ENCODE results near the gene ALG1.
A peak's percentile ranks its signal among the peaks of the same experiment; 100 is the strongest.
"Not testable (repeated sequence)": the region's sequence is repeated elsewhere in the genome, so short reads cannot be mapped to it uniquely, and the experiment has no call there.

ALG1 gene

DNA sequence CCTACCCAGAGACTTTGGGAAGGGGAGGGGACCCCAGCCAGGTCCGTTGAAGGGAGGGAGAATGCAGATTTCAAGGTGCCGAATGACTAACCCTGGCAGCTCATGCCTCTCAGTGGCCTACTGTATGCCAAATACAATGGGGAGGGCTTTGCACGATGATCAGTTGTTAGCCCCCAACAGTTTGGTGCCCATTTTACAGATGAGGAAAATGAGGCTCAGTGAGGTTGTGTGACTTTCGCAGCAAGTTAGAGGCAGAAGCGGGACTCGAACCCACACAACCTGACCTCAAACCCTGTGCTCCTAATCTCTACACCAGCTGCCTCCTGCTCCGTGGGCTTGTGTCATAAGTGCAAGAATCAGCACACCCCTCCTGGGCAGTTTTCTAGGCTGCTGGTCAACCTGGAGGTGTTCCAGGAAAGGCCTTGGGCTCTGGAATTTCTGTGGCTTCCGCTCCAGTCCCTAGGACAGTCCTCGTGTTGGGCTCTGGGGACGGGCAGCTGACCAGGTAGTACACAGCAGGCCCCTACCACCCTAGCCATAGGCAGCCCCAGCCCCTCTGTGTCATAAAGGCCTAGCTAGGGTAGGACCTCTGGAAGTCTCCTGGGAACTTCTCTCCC is 26.0 kb upstream of the ALG1 start:
- DNase-seq (ENCODE audit: low read depth): no peak

DNA sequence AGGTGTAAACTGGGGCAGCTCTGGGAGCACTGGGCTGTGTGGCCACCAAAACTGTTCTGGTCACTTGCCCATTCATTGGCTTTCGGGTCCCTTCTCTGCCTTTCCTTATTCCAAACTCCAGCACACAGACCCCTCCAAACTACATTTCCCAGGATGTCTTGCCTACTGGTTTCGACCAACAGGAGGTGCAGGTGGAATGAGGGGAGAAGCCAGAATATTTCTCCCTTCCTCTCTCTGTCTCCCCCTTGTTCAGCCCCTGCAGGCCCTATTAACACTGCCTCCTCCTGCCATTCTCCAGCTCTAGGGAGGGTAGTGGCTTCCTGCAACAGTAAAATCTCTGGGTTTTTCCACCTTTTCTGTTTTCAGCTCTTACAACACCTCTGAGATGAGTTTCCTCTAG is 24.7 kb upstream of the ALG1 start:
- DNase-seq (ENCODE audit: low read depth): no peak

DNA sequence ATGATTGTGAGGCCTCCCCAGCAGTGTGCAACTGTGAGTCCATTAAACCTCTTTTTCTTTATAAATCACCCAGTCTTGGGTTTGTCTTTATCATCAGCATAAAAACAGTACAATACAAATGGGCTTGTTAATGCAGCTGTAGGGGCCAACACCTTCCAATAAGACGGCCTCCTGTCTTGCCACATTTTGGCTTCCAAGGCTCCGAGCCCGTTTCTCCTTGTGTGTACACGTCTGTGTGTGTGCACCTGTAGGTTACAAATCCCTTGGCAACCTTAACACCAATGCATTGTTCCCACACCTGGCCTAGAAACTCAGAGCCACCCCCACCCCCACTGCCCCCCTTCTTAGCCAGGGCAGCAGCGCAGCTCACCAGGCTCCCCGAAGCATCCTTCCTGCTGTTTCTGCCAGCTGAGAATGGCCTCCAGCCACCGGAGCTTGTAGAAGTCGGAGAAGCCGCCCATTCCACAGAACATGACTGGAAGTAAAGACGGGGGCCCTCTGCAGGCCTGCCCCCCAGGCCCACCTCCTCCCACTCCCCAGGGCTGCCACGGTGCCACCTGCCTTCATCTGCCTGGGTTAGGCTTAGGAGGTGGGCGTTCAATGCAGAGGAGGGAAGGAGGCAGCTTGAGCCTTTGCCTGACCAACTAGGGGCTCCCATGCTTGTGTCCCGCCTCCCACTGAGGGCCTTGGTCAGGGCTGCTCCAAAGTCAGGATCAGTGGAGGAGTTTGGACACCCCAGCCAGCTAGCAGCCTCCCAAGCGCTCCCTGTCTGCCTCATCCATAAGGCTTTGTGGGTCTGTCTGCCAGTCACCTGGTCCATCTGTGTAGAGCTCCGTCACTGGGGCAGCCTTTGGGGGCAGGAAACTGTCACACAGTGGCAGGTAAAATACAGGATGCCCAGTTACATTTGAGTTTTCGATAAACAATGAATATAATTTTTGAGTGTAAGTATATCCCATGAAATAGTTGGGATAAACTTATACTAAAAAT is 16.5 kb upstream of the ALG1 start:
- DNase-seq (ENCODE audit: low read depth): no peak

DNA sequence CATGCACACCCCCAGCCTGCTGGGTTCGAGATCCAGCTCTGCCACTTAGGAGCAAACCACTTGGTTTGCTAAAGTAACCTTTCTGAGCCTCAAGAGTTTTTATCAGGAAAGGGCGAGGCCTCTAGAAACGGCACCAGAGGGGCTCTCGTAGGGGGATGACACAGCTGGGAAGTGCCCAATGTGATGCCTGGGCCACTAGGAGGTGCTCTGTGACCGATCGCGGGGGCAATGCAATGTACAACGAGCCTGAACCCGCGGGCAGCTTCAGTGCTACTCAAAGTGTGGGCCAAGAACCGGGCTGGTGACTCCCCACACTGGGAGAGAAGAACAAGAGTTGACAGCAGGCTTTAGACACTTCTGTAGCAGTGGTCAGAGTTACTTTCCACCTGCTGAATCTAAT is 15.3 kb upstream of the ALG1 start:
- DNase-seq (ENCODE audit: low read depth): peak; percentile 4

DNA sequence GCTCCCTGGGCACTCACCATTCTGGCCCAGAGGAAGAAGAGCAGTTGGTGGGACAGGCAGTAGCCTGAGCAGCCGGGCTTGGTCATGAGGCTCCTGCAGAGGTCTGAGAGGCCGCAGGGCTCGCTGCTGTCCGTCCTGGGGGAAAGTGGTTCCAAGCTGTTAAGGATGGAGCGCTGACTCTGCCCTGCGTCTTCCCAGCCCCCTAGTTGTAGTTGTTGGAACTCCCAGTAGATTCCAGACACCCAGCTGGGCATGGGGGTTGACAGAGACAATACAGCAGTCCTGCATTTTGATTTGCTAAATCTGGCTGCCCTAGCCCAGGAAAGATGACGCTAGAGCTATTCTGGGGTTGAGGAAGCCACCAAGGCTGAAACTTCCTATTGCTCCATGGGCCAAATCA is 13.2 kb upstream of the ALG1 start:
- DNase-seq (ENCODE audit: low read depth): no peak

DNA sequence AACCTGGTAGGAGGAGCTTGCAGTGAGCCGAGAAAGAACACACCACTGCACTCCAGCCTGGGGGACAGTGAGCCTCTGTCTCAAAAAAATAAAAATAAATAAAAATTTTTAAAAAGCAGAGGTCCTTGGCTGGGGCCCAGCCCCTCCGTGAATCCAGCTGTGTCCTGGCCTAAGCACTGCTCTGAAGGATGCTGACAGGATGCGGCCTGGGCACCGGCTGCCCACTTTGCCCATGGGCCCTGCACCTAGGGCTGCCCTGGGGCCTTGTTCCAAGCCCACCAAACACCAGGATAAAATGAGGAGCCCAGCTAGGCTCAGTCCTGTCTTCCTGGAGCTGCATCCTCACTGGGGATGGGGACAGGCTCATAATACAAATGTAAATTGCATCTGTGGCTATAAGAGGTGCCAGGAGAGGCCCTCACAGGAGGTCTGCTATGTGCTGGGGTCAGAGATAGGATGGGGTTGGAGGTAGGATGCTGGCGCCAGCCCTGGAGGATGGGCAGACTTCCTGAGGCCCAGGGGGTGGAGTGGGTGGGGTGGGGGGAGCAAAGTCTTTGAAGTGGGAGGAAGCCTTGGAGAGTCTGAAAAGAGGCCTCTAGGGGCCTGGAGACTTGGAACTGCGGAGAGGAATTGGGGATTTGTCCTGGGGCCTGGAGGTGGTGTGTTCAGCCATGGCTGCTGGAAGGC is 12.1 kb upstream of the ALG1 start:
- no peak for DNase-seq (ENCODE audit: low read depth)

DNA sequence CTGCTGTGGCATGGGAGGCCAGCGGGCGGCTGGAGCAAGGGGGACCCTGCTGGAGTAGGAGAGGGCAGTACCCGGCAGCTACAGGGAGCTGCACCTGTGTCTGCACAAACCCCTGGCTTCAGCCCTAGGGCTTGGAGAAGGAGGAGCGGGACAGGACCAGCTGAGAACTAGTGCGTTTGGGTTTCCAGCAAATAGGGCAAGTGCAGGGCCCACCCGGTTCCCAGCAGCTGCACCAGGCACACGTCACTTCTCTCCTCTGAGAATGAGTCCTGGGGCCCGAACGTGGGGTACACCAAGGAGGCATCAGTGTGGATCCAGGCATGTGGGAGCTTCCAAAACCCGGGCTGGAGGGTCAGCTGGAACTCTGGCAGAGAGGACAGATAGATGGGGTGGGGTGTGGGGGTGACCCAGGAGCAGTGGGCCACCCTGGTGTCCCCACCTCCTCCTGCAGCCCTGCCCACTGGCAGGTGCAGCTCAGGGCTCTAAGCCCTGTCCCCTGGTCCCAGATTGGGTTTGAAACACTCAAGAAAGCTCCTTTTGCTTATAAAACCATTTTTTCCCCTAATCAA is 11.5 kb upstream of the ALG1 start:
- no peak for DNase-seq (ENCODE audit: low read depth)

DNA sequence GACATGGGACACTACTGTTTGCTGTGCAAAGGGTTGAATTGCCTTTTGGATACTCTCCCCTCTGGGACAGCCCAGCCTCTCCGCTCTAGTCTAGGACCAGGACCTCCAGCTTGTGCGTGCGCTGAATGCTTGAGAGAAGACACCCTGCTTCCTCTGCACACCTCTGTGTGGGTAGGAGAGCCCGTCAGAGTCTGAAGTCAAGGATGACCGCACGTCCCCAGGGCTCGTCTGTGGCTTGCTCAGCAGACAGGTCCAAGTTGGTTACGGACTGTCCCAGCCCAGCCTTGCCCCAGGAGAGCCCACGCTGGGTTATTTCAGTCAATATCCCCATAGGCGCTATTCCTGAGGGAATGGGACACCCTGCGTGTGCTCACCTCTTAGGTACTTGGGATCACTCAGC is 9.6 kb upstream of the ALG1 start:
- no peak for DNase-seq (ENCODE audit: low read depth)

DNA sequence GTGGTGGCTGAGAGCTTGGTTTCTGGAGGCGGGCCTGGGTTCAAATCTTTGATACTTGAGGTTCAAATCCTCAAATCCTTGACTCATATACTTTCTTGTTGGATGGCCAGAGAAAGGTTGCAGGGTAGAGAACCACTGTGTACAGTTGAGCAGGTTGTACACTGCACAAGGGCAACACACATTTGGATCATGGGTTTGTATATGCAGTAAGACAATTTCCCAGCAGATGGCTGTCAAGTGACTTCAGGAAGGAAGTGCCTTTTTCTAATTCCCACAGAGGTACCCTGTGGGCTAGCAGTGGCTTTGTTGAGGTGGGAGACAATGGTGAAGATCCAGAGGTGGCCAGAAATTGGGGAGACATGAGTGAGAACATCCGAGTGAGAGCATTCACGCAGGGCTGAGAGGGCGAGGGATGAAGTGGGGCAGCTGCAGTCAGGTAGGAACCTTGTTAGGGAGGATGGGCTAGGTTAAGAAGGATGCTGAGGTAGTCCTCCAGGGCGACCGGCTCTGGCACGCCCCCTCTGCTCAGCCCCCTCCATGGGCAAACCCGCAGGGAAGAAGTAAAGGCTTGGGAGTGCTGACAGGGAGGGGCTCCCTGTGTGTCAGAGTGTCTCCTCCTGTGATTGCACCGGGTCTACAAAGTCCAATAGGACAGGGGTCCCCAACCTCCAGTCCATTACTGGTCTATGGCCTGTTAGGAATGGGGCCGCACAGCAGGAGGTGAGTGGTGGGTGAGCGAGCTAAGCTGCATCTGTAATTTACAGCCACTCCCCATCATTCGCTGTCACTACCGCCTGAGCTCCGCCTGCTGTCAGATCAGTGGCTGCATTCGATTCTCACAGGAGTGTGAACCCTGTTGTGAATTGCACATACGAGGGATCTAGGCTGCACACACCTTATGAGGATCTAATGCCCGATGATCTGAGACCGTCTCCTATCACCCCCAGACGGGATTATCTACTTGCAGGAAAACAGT is 8.6 kb upstream of the ALG1 start:
- DNase-seq (ENCODE audit: low read depth): no peak

DNA sequence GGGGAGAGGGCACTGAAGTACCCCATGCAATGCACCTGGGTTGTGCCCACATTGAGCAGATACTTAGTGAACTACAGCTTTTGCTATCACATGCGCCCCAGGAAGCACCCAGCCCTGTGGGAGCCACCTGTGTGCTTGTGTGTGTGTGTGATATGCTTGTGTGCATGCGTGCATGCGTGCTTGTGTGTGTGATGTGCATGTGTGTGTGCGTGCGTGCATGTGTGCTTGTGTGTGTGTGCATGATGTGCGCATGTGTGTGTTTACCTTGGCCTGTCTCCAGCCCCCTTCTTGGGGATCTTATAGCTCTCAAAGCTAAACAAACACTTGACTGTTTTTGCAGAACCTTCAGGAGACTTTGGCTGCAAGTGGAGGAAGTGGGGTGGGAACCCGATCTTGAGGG is 6.7 kb upstream of the ALG1 start:
- no peak for DNase-seq (ENCODE audit: low read depth)

DNA sequence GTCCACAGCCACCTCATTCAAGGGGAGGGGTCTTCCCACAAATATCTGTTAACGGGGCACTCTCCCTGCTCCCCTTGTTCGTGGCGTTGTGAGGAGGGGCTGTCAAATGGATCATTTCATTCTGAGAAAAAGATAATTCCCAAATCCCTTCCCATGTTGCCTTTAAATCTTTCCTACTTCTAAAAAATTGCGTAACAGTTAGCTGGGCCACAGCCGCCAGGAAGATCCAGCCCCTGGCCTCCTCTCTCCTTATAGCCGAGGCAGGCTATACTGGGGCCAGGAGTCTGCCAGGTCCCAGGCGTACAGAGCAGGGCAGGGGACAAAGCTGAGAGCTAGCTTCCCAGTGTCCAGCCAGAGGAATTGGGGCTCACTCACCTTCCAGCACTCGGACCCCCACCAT is 6.3 kb upstream of the ALG1 start:
- DNase-seq (ENCODE audit: low read depth): no peak

DNA sequence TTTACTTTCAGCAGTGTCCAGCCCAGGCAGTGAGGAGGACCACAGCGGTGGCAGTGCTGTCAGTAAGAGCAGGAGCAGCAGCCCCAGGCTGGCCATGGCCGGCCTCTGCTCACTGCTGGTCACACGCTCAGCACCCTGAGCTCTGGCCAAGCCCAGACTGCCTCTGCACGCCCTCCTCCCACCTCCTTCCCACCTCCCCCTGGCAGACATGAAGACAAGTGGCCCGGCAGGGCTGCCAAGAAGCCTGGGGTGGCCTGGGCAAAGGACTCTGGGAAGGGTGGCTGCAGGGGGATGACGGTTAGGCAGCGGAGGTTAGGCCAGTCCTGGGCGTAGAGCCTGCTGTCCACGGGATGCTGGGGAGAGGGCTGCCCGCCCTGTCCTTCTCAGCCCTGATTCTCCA is 5.8 kb upstream of the ALG1 start, which contains the start of gene C16orf89:
TSS of gene C16orf89 (minus strand) at position 144 of the 400 bp plus-strand sequence. CDS start at position 96, 48 bp downstream.
- no peak for DNase-seq (ENCODE audit: low read depth)

DNA sequence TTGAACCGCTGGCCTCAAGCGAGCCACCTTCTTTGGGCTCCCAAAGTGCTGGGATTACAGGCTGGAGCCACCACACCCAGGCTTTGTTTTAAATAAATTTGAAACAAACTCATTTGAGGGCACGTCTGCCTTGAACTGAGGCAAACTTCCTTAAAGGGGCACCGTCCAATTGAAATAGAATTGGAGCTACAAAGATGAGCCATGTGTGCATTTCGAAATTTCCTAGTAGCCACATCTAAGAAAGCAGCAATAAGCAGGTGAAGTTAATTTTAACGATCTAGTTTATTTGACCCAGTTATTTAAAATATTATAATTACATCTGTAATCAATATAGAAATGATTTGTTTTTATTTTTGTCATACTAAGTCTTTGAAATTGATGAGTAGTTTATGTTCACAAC is 5.1 kb upstream of the ALG1 start:
- DNase-seq (ENCODE audit: low read depth): no peak

DNA sequence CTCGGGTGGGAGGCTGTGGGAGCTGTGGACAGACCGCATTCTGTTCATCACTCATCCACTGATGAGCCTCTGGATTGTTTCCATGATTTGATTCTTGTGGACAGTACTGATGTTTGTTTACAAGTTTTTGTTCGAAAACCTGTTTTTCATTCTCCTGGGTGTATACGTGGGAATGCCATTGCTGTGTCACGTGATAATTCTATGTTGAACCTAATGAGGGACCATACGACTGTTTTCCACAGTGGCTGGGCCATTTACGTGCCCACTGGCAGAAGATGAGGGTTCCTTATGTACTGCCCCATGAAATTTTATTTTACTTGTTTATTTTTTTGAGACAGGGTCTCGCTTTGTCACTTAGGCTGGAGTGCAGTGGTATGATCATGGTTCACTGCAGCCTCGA is 2.6 kb upstream of the ALG1 start:
- no peak for DNase-seq (ENCODE audit: low read depth)

DNA sequence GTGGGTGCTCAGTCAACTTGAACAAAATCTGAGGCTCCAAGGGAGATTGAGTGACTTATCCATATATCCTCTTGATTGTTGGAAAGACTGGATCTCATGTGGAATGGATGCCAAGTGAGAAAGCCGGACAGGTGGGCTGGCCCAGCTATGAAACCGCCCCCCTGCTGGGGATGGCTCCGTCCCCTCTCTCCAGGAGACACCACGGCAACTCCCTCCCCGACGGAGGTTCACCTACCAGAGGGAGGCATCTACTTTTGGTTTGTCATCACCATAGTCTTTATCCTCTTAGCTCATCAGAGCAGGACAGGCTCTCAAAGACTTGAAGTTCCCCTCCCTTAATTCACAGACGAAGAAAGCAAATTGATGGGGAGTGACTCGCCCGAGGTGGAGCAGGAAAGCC is 1.8 kb upstream of the ALG1 start:
- no peak for DNase-seq (ENCODE audit: low read depth)

DNA sequence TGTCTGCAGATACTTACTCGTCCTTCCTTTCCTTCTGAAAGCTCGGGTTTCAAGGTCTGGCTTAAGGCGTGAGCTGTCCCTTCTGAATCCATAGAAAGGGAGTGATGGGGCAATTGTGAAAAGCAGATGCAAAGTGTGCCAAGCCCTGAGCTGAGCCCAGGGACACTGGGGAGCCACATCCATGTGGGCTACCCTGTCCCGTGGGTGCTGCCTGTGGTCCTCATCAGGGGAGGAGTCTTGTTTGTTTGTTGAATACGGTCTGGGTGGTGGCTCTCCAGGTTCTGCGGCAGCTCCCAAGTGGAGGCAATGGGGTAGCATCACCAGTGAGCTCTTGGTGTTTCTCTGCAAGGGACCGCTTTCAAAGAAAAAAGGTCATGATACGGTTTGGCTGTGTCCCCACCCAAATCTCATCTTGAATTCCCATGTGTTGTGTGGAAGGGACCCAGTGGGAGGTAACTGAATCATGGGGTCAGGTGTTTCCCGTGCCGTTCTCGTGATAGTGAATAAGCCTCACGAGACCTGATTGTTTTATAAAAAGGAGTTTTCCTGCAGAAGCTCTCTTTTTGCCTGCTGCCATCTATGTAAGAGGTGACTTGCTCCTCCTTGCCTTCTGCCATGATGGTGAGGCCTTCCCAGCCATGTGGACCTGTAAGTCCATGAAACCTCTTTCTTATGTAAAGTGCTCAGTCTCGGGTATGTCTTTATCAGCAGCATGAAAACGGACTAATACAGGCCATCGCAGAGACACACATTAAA is 1.0 kb upstream of the ALG1 start:
- DNase-seq (ENCODE audit: low read depth): no peak

DNA sequence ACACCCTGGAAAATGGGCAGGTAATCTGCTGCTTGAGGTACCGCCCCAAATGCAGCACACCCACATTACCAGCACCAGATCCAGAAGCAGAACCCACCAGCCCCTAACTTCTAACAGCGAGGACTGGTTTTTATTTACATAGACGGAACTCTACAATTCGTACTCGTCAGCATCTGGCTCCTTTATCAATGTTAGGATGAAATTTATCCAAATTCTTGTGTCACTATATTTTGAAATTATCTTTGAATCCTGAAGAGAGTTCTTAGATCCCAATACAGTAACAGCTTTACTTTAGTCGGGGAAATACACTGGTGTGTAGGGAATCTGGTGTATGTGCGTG is 332 bp upstream of the ALG1 start:
- DNase-seq (ENCODE audit: low read depth): no peak

DNA sequence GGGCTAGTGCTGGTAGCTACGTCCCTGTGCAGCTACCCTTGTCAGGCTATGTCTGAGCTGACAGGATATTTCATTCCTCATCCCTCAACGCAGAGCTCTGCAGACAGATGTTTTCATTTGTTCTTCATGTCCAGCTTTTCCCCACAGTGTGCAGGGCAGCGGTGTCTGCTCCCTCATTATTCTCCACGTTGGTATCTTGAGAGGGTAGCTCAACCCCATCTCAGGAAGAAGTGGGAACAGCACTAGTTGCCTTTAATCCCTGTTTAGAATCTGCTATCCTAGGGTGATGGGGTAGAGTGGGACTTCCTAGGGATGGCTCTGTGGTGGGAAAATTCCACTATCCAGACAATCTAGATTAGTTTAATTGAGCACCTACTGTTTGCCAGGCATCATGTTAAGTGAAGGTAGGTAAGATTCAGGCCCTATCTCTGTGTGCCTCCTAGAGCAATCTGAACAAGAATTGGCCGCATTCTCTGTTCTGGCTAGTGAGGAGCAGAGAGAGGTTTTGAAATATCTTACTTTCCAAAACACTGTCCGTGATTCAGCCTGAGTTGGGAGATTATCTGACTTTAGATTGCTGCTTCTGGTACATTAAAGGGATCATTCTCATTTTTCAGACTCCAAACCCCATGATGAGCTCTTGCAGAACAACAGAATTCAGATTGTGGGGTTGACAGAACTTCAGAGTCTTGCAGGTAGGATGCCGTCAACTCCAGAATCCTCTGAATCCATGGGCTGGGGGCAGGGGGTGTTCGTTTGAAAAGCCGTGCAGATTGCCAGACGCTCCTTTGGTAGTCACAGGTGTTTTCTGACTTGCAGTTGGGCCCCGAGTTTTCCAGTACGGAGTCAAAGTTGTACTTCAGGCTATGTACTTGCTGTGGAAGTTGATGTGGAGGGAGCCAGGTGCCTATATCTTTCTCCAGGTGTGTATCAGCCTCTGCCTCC is 963 bp downstream of the ALG1 start:
- no peak for DNase-seq (ENCODE audit: low read depth)

DNA sequence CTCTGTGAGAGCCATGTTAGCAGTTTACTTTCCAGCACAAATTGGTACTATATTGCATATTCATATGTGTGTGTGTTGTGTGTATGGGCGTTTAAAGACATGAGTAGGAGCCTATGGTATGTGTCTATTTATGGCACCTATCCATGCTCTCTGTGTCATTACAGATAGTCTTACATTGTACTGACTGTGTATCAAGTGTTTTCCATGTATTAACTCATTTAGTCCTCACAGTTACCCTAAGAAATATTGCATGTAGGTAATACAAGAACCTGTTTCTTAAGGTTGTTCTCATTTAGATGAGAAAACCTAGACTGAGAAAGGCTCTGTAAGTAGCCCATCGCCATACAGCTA is 1.6 kb downstream of the ALG1 start:
- no peak for DNase-seq (ENCODE audit: low read depth)

DNA sequence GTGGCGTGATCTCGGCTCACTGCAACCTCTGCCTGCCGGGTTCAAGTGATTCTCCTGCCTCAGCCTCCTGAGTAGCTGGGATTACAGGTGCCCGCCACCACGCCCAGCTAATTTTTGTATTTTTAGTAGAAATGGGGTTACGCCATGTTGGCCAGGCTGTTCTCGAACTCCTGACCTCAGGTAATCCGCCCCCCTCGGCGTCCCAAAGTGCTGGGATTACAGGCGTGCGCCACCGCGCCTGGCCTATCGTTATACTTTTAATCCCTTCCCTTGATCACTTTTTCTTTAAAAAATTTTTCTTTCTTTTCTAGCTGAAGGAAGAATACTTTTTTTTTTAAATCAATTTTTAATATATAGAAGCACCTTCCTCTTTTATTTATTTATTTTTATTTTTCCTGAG is 2.1 kb downstream of the ALG1 start:
- DNase-seq (ENCODE audit: low read depth): not testable (repeated sequence)

Measured in T follicular helper cell (primary cell).